H1 (cell line): ENCODE measurements around the gene PMP22. TPM values are rescaled to one million over a fixed set of nuclear protein-coding genes. Genes with fewer than 3 reads are reported as not detected.

Source experiments
- CTCF ChIA-PET: fragments of 300-600 bp; sonication (Branson Sonifier 250); formaldehyde crosslinking; loops from one replicate; lab custom pipeline; 2021; ENCODE audit not compliant: partially characterized antibody; lab: Charles Lee
- POLR2A ChIA-PET: fragments of 300-600 bp; sonication (Branson Sonifier 250); formaldehyde crosslinking; loops from one replicate; lab custom pipeline; 2021; ENCODE audit warnings: inconsistent platforms; ENCODE audit not compliant: partially characterized antibody; lab: Charles Lee
- DNase-seq, 2 experiments: peaks; one replicate each; pipeline versions ENCODE4 v3.0.0 to v3.0.0-alpha.2; 2010 to 2022; ENCODE audit warnings: low spot score in 2 of 2, low read depth in 1 of 2, mixed read lengths in 1 of 2
- FAIRE-seq: peaks from 2 replicates; lab custom pipeline; 2011; peaks lifted over from hg19 to GRCh38; lab: Jason Lieb, UNC
- H2AFZ ChIP-seq: 2 replicates; pipeline ENCODE4 v1.8.1; 2012; ENCODE audit warnings: low read length, inconsistent platforms
- H2AK5ac ChIP-seq: 2 replicates; pipeline ENCODE4 v1.6.1; 2013; ENCODE audit warnings: low read depth, low read length
- H2BK120ac ChIP-seq: replicated peaks from 2 replicates; pipeline ENCODE3; 2013; ENCODE audit warnings: low read depth, low read length, inconsistent platforms
- H2BK12ac ChIP-seq: 2 replicates; pipeline ENCODE4 v1.6.1; 2013; ENCODE audit warnings: low read depth, low read length
- H2BK15ac ChIP-seq: 2 replicates; pipeline ENCODE4 v1.6.1; 2013; ENCODE audit warnings: low read length
- H2BK20ac ChIP-seq: 2 replicates; pipeline ENCODE4 v1.6.1; 2013; ENCODE audit warnings: low read length
- H2BK5ac ChIP-seq: 2 replicates; pipeline ENCODE4 v1.6.1; 2013; ENCODE audit warnings: low read depth, low read length
- H3K14ac ChIP-seq: 2 replicates; pipeline ENCODE4 v1.6.1; 2013; ENCODE audit warnings: inconsistent platforms; ENCODE audit not compliant: insufficient read length
- H3K18ac ChIP-seq: 2 replicates; pipeline ENCODE4 v1.6.1; 2013; ENCODE audit warnings: low read length; ENCODE audit errors: extremely low read depth
- H3K23ac ChIP-seq: 2 replicates; pipeline ENCODE4 v1.6.1; 2013; ENCODE audit warnings: inconsistent platforms; ENCODE audit not compliant: insufficient read length
- H3K23me2 ChIP-seq: 2 replicates; pipeline ENCODE4 v1.6.1; 2013; ENCODE audit warnings: low read depth, low read length
- H3K27ac ChIP-seq: 2 replicates; pipeline ENCODE4 v1.6.1; 2011; ENCODE audit warnings: low read depth, low read length, inconsistent platforms
- H3K27me3 ChIP-seq, 4 experiments: replicated peaks in 1 of 4; 1 replicate in 1 of 4; 2 replicates in 3 of 4; pipeline versions ENCODE4 v1.6.1 to v1.8.1; 2011 to 2013; ENCODE audit warnings: low read length in 3 of 4, mild to moderate bottlenecking in 3 of 4, inconsistent platforms in 2 of 4, mixed read lengths in 2 of 4, moderate library complexity in 1 of 4; ENCODE audit not compliant: control insufficient read depth in 3 of 4, insufficient read depth in 3 of 4; ENCODE audit errors: extremely low read depth in 1 of 4
- H3K36me3 ChIP-seq, 4 experiments: 2 replicates each; pipeline versions ENCODE4 v1.6.1 to v1.8.1; 2011 to 2013; ENCODE audit warnings: mild to moderate bottlenecking in 4 of 4, low read length in 3 of 4, moderate library complexity in 2 of 4, control low read depth in 1 of 4, inconsistent platforms in 1 of 4; ENCODE audit not compliant: insufficient read depth in 4 of 4, control insufficient read depth in 2 of 4
- H3K4ac ChIP-seq: replicated peaks from 2 replicates; pipeline ENCODE3; 2013; ENCODE audit warnings: low read length, low read depth, mixed read lengths, inconsistent platforms; ENCODE audit not compliant: insufficient read length
- H3K4me1 ChIP-seq, 4 experiments: replicated peaks in 1 of 4; 1 replicate in 1 of 4; 2 replicates in 3 of 4; pipeline versions ENCODE4 v1.6.1 to v1.8.1; 2011 to 2013; ENCODE audit warnings: low read length in 3 of 4, inconsistent platforms in 2 of 4, mixed read lengths in 1 of 4; ENCODE audit not compliant: insufficient read depth in 4 of 4, control insufficient read depth in 3 of 4
- H3K4me2 ChIP-seq, 2 experiments: 2 replicates each; pipeline versions ENCODE4 v1.6.1 to v1.8.1; 2011 to 2013; ENCODE audit warnings: low read depth in 2 of 2, low read length in 2 of 2, control low read depth in 1 of 2, inconsistent platforms in 1 of 2, mild to moderate bottlenecking in 1 of 2; ENCODE audit not compliant: insufficient read depth in 1 of 2
- H3K4me3 ChIP-seq, 4 experiments: fragments of 200-600, 300-600 bp in 1 of 4; sonication (generic), shearing (Covaris generic), sonication (Bioruptor Twin) in 1 of 4; 2 replicates each; pipeline versions ENCODE4 v1.5.1 to v1.8.1; 2011 to 2016; ENCODE audit warnings: low read length in 4 of 4, low read depth in 3 of 4, control low read depth in 2 of 4, inconsistent platforms in 2 of 4, mild to moderate bottlenecking in 2 of 4, mixed read lengths in 1 of 4, moderate library complexity in 1 of 4; ENCODE audit not compliant: insufficient read depth in 2 of 4; ENCODE audit errors: extremely low read depth in 1 of 4
- H3K56ac ChIP-seq: replicated peaks from 2 replicates; pipeline ENCODE3; 2013; ENCODE audit warnings: low read depth, mild to moderate bottlenecking, mixed read lengths, low read length, inconsistent platforms; ENCODE audit not compliant: insufficient read length
- H3K79me1 ChIP-seq: 2 replicates; pipeline ENCODE4 v1.6.1; 2013; ENCODE audit warnings: low read depth, low read length, control low read depth
- H3K79me2 ChIP-seq, 2 experiments: 2 replicates each; pipeline versions ENCODE4 v1.6.1 to v1.8.1; 2012 to 2013; ENCODE audit warnings: low read length in 2 of 2, mild to moderate bottlenecking in 2 of 2, inconsistent platforms in 1 of 2; ENCODE audit not compliant: insufficient read depth in 2 of 2, control insufficient read depth in 1 of 2
- H3K9ac ChIP-seq, 4 experiments: replicated peaks in 1 of 4; 1 replicate in 1 of 4; 2 replicates in 3 of 4; pipeline versions ENCODE4 v1.6.1 to v1.8.1; 2011 to 2013; ENCODE audit warnings: low read depth in 3 of 4, low read length in 3 of 4, control low read depth in 2 of 4, mild to moderate bottlenecking in 2 of 4, moderate library complexity in 2 of 4, inconsistent platforms in 1 of 4; ENCODE audit errors: extremely low read depth in 1 of 4
- H3K9me3 ChIP-seq, 2 experiments: 2 replicates each; pipeline versions ENCODE4 v1.6.1 to v1.8.1; 2012 to 2013; ENCODE audit warnings: mild to moderate bottlenecking in 2 of 2, moderate library complexity in 2 of 2, control low read depth in 1 of 2, inconsistent platforms in 1 of 2, low read depth in 1 of 2, low read length in 1 of 2, mixed read lengths in 1 of 2; ENCODE audit not compliant: insufficient read depth in 2 of 2
- H4K20me1 ChIP-seq, 2 experiments: replicated peaks in 1 of 2; 2 replicates each; pipeline versions ENCODE3 to v1.8.1; 2011 to 2013; ENCODE audit warnings: inconsistent platforms in 2 of 2, low read length in 2 of 2, mild to moderate bottlenecking in 1 of 2; ENCODE audit not compliant: insufficient read depth in 2 of 2, control insufficient read depth in 1 of 2
- H4K5ac ChIP-seq: 2 replicates; pipeline ENCODE4 v1.6.1; 2013; ENCODE audit warnings: low read length, low read depth, mixed read lengths, inconsistent platforms; ENCODE audit not compliant: insufficient read length
- H4K8ac ChIP-seq: 2 replicates; pipeline ENCODE4 v1.8.0; 2013; ENCODE audit warnings: mild to moderate bottlenecking, moderate library complexity, low read length, inconsistent platforms; ENCODE audit not compliant: insufficient read depth; ENCODE audit errors: extremely low read depth
- H4K91ac ChIP-seq: replicated peaks from 2 replicates; pipeline ENCODE3; 2013; ENCODE audit warnings: low read length, mixed read lengths, inconsistent platforms; ENCODE audit not compliant: insufficient read length
- BRCA1 ChIP-seq: IDR thresholded peaks from 2 replicates; pipeline ENCODE4 v1.6.1; 2012; ENCODE audit warnings: low read depth, low read length, improper control_type of control experiment
- CBX8 ChIP-seq: fragments of 300-800, 300-1000 bp; sonication (generic); IDR thresholded peaks from 2 replicates; pipeline ENCODE4 v1.7.1; 2016; ENCODE audit warnings: low read depth, low read length, borderline replicate concordance
- CREB1 ChIP-seq: IDR thresholded peaks from 2 replicates; pipeline ENCODE4 v1.6.1; 2012; ENCODE audit warnings: inconsistent platforms
- CTBP2 ChIP-seq: IDR thresholded peaks from 2 replicates; pipeline ENCODE4 v1.7.0; 2011; ENCODE audit warnings: borderline replicate concordance, mild to moderate bottlenecking, moderate library complexity, mixed read lengths, low read length; ENCODE audit not compliant: insufficient read depth, insufficient read length
- FOSL1 ChIP-seq: IDR thresholded peaks from 2 replicates; pipeline ENCODE4 v1.6.1; 2011; ENCODE audit warnings: mild to moderate bottlenecking, low read depth, low read length, moderate library complexity; ENCODE audit not compliant: insufficient read depth
- KDM5A ChIP-seq: fragments of 200-600 bp; IDR thresholded peaks from 2 replicates; pipeline ENCODE4 v1.7.1; 2012; ENCODE audit warnings: mild to moderate bottlenecking, low read length, inconsistent platforms, mixed read lengths
- NRF1 ChIP-seq: IDR thresholded peaks from 2 replicates; pipeline ENCODE4 v1.6.1; 2011; ENCODE audit warnings: mild to moderate bottlenecking, low read depth, low read length, improper control_type of control experiment
- RBBP5 ChIP-seq: IDR thresholded peaks from 2 replicates; pipeline ENCODE4 v1.7.1; 2012; ENCODE audit warnings: low read depth, mild to moderate bottlenecking, inconsistent platforms, low read length, moderate library complexity, borderline replicate concordance
- RFX5 ChIP-seq: IDR thresholded peaks from 2 replicates; pipeline ENCODE4 v1.6.1; 2011; ENCODE audit warnings: low read depth, low read length, improper control_type of control experiment, borderline replicate concordance
- SIX5 ChIP-seq: IDR thresholded peaks from 2 replicates; pipeline ENCODE4 v1.6.1; 2011; ENCODE audit warnings: mild to moderate bottlenecking, low read depth, low read length
- TBP ChIP-seq: IDR thresholded peaks from 2 replicates; pipeline ENCODE4 v1.6.1; 2011; ENCODE audit warnings: low read depth, low read length, improper control_type of control experiment
- WGBS, 2 experiments: shearing (Covaris generic) in 1 of 2; methylation state at CpG; one replicate each; pipeline versions ENCODE4 v1.1.6 to v1.1.7; 2013 to 2015; ENCODE audit warnings: low lambda C conversion rate in 2 of 2, mixed read lengths in 2 of 2, inconsistent platforms in 1 of 2, low coverage in 1 of 2, missing lambda C conversion rate in 1 of 2; ENCODE audit not compliant: insufficient replicate concordance in 2 of 2, insufficient coverage in 1 of 2, insufficient read length in 1 of 2; ENCODE audit errors: extremely low coverage in 1 of 2, missing lambda C conversion rate in 1 of 2; 5-methylcytosine and 5-hydroxymethylcytosine counted together
- polyA plus RNA-seq, 7 experiments: library from polyadenylated mRNA; depleted of rRNA in 3 of 7; stranded (reverse) in 5 of 7; unstranded in 2 of 7; fragments of >200 nt in 5 of 7; fragments of 200-250 nt in 2 of 7; gene quantifications; 1 replicate in 5 of 7; 2 replicates in 1 of 7; 4 replicates in 1 of 7; pipeline versions ENCODE4 v1.2.1 to v1.2.3, GENCODE V29; 2011 to 2013; ENCODE audit warnings: missing spikeins in 2 of 7, mixed read lengths in 2 of 7
- total RNA-seq: library from RNA; stranded (reverse); fragmentation: NEBNext Ultra II Directional; extraction: Animal tissue kit (Norgen Biotek cat#: 25700); gene quantifications from 2 replicates; pipeline ENCODE4 v1.2.1, GENCODE V29; 2021
- TF ChIP-seq, protein P1 (sequence below): IDR thresholded peaks from 2 replicates; pipeline ENCODE4 v1.6.1; 2011; ENCODE audit warnings: low read depth, mild to moderate bottlenecking, low read length; ENCODE audit not compliant: insufficient read depth

The PMP22 gene
- total and polyA plus RNA-seq, 2 of the 8 experiments (the other 6 are each of a cell fraction or from before 2014, with no cell fraction given), result 0.84 to 4.9 TPM

DNA sequence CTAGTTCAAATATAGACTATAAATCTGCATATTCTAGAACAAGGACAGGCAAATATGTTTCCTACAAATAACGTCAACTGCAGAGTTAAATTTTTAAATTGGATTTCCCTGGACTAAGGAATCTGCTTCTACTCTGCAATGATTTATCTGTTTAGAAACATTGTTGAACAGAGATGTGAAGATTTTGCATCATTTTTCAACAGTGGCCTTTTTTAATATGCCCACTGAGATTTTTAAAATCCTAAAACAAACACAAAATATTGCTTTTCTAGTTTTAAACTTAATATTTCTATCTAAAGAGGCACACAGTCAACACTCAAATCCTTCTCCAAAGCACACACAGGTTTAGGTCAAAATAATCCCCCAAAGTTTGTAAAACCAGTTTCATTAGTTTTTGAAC, 23.7 kb upstream of the PMP22 start:
- DNase-seq, result no peak
- H3K9ac ChIP-seq, result no peak overlapping the region
- H2BK12ac ChIP-seq, result no peak overlapping the region
- no peak overlapping the region for H4K8ac ChIP-seq
- TF ChIP-seq CBX8, result no peak
- TF ChIP-seq NRF1, result no peak
- TF ChIP-seq, protein P1, sequence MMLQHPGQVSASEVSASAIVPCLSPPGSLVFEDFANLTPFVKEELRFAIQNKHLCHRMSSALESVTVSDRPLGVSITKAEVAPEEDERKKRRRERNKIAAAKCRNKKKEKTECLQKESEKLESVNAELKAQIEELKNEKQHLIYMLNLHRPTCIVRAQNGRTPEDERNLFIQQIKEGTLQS, result no peak
- TF ChIP-seq CTBP2, result no peak
- TF ChIP-seq RBBP5, result no peak
- no peak for TF ChIP-seq CREB1
- no peak for TF ChIP-seq FOSL1
- no peak for TF ChIP-seq BRCA1
- no peak for TF ChIP-seq SIX5
- no peak for TF ChIP-seq TBP
- no peak for TF ChIP-seq KDM5A
- TF ChIP-seq RFX5, result no peak
- TF ChIP-seq, all 59 proteins: peak for 0
- POLR2A ChIA-PET, result no interaction called here
- Histone ChIP-seq H3K4ac (no peak overlapping the region), H3K79me2 (no peaks in the 10 kb centered on the region), H2BK15ac (no peak overlapping the region), H2BK5ac (no peak overlapping the region), H3K79me1 (no peaks in the 10 kb centered on the region), H3K23ac (no peak overlapping the region), H3K4me2 (no peak overlapping the region), H4K5ac (no peak overlapping the region), H2AK5ac (no peak overlapping the region), H4K91ac (no peak overlapping the region), H3K56ac (no peak overlapping the region), H4K20me1 (no peaks in the 10 kb centered on the region), H2AFZ (no peak overlapping the region), H3K4me3 (no peak overlapping the region), H3K27ac (no peak overlapping the region), H3K27me3 (no peaks in the 10 kb centered on the region), H3K23me2 (no peaks in the 10 kb centered on the region; the same call in 1 of the 2 replicates), H3K9me3 (no peaks in the 10 kb centered on the region), H3K14ac (no peak overlapping the region), H3K18ac (no peak overlapping the region), H2BK120ac (no peak overlapping the region), H3K4me1 (no peaks in the 10 kb centered on the region), H2BK20ac (no peak overlapping the region), H3K36me3 (no peaks in the 10 kb centered on the region)
- no peak for FAIRE-seq
- CTCF ChIA-PET, result interaction anchor here (0.8 kb wide), 1 partner anchor 11 kb away, joined by 3 read pairs; no protein-coding TSS in a partner anchor
- WGBS, 2 experiments, result 93% methylated on average over 1 of the region's 1 CpG; no CpG with 5 or more reads in 1 of the 2 experiments
